GM20000 (cell line): Measurements from ENCODE around the gene TIPRL.
"Not testable (repeated sequence)": the region's sequence is repeated elsewhere in the genome, so short reads cannot be mapped to it uniquely, and the experiment has no call there.

Experiments used
- DNase-seq: peaks from one replicate; pipeline ENCODE4 v3.0.0; 2012; ENCODE audit warnings: low spot score
- CTCF ChIP-seq: IDR thresholded peaks from 2 replicates; pipeline ENCODE4 v1.5.1; 2012; ENCODE audit warnings: mild to moderate bottlenecking, control low read depth; ENCODE audit errors: extremely low read depth, missing control alignments

TIPRL gene

GRCh38 chr1:168195199-168196135, 16.7 kb downstream of the TIPRL start:
- no peak for TF ChIP-seq CTCF
- DNase-seq = no peak

- no peak for TF ChIP-seq CTCF
Measured at GRCh38 chr1:168199056-168199455, 20.3 kb downstream of the TIPRL start.

GRCh38 chr1:168202941-168203654, 24.3 kb downstream of the TIPRL start:
- DNase-seq = no peak
- no peak for TF ChIP-seq CTCF

More at GRCh38 chr1:168199056-168199455, 20.3 kb downstream of the TIPRL start:
- DNase-seq = no peak

GRCh38 chr1:168206111-168206510, 27.3 kb downstream of the TIPRL start:
- DNase-seq = no peak
- TF ChIP-seq CTCF = no peak

DNA sequence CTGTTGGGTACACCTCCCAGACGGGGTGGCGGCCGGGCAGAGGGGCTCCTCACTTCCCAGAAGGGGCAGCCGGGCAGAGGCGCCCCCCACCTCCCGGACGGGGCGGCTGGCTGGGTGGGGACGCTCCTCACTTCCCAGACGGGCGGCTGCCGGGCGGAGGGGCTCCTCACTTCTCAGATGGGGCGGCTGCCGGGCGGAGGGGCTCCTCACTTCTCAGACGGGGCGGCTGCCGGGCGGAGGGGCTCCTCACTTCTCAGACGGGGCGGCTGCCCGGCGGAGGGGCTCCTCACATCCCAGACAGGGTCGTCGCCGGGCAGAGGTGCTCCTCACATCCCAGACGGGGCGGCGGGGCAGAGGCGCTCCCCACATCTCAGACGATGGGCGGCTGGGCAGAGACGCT, 28.9 kb downstream of the TIPRL start:
- DNase-seq = not testable (repeated sequence)

GRCh38 chr1:168210312-168210711, 31.6 kb downstream of the TIPRL start:
- no peak for TF ChIP-seq CTCF

GRCh38 chr1:168213349-168213748, 34.6 kb downstream of the TIPRL start:
- no peak for DNase-seq
- no peak for TF ChIP-seq CTCF

More at GRCh38 chr1:168210312-168210711, 31.6 kb downstream of the TIPRL start:
- no peak for DNase-seq
